22Rv1 (cell line): ENCODE results near the gene MAP3K21.

Source experiments
- H3K27ac ChIP-seq: fragments of 450-650 bp; 2 replicates; pipeline ENCODE4 v1.5.1; 2017
- CTCF ChIP-seq: fragments of 450-650 bp; IDR thresholded peaks from 2 replicates; pipeline ENCODE4 v1.5.1; 2017; ENCODE audit warnings: mild to moderate bottlenecking
- ZFX ChIP-seq: fragments of 450-650 bp; IDR thresholded peaks from 2 replicates; pipeline ENCODE4 v1.6.1; 2017; ENCODE audit warnings: antibody characterized with exemption, borderline replicate concordance

Gene MAP3K21

GRCh38 chr1:233376382-233377110 is 49.0 kb downstream of the MAP3K21 start:
- TF ChIP-seq ZFX (no peak), CTCF (peak; percentile 13; the same call in 1 of the 2 replicates)
- H3K27ac ChIP-seq: no peak overlapping the region

GRCh38 chr1:233379869-233380438 is 52.4 kb downstream of the MAP3K21 start:
- no peak overlapping the region for H3K27ac ChIP-seq
- no peak for TF ChIP-seq ZFX
- no peak for TF ChIP-seq CTCF

GRCh38 chr1:233381806-233382205 is 54.3 kb downstream of the MAP3K21 start:
- H3K27ac ChIP-seq: no peak overlapping the region
- no peak for TF ChIP-seq ZFX
- no peak for TF ChIP-seq CTCF

- H3K27ac ChIP-seq: no peak overlapping the region
- no peak for TF ChIP-seq ZFX
- TF ChIP-seq CTCF: no peak
Observed at GRCh38 chr1:233383984-233384383, 56.5 kb downstream of the MAP3K21 start.

- TF ChIP-seq ZFX (no peak), CTCF (no peak)
Observed at GRCh38 chr1:233386336-233386735, 58.8 kb downstream of the MAP3K21 start.

GRCh38 chr1:233387585-233387984 is 60.1 kb downstream of the MAP3K21 start:
- TF ChIP-seq ZFX (no peak), CTCF (no peak)
- H3K27ac ChIP-seq: no peak overlapping the region

More at GRCh38 chr1:233386336-233386735, 58.8 kb downstream of the MAP3K21 start:
- no peak overlapping the region for H3K27ac ChIP-seq

- H3K27ac ChIP-seq: no peak overlapping the region
- TF ChIP-seq CTCF: no peak
- TF ChIP-seq ZFX: no peak
Observed at GRCh38 chr1:233389169-233389568, 61.6 kb downstream of the MAP3K21 start.
